IPS-NIHi7 (cell line): ENCODE results near the gene CD200R1.

Experiments used
- DNase-seq: peaks from one replicate; pipeline ENCODE4 v3.0.0; 2012; ENCODE audit warnings: mixed read lengths; ENCODE audit errors: extremely low spot score

The CD200R1 gene

GRCh38 chr3:112888381-112889085 lies 86.4 kb downstream of the CD200R1 start:
- no peak for DNase-seq

- DNase-seq, result no peak
These were observed 90.1 kb downstream of the CD200R1 start for GRCh38 chr3:112884678-112885290.

- DNase-seq, result no peak
These were observed 93.0 kb downstream of the CD200R1 start for GRCh38 chr3:112881891-112882290.

- no peak for DNase-seq
These were observed 99.3 kb downstream of the CD200R1 start for GRCh38 chr3:112875561-112875960.

- no peak for DNase-seq
These were observed 100.2 kb downstream of the CD200R1 start for GRCh38 chr3:112874725-112875124.

GRCh38 chr3:112873632-112874031 lies 101.3 kb downstream of the CD200R1 start:
- DNase-seq, result no peak

- DNase-seq, result no peak
These were observed 103.2 kb downstream of the CD200R1 start for GRCh38 chr3:112871735-112872134.
